ENCODE measurements around the gene SULF2.

The SULF2 gene

DNA sequence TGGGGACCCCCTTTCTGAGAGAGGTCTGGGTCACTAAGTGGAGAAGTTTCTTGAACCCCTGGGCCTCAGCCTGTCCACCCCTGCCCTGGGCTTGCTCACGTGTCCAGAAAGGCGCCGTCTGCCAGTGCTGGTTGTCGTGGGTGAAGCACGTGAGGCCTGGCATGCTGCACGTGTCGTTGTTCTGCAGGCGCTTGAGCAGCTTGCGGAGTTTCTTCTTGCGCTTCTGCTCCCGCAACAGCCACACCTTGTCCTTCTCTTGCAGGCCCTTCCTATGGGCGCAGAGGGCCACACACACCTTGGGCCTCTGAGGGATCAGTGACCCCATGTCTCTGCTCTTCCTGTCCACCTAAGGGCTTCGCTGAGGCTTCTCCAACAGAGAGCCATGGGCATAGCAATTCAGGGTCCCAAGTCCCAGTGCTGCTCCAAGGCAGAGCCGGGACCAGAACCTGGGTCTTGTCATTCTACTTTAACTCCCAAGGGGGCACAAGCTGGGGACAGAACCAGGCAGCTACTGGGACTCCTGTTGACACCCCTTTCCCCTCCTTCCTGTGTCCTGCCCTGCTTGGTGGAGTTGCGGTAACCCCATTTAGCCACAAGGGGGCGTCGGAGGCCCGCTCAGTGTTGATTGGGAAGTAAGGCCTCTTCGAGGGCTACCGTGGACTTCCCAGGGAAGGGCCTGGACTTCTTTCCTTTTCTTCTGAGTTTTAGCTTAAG, 121.8 kb downstream of the SULF2 start:
- TF ChIP-seq, protein P1, sequence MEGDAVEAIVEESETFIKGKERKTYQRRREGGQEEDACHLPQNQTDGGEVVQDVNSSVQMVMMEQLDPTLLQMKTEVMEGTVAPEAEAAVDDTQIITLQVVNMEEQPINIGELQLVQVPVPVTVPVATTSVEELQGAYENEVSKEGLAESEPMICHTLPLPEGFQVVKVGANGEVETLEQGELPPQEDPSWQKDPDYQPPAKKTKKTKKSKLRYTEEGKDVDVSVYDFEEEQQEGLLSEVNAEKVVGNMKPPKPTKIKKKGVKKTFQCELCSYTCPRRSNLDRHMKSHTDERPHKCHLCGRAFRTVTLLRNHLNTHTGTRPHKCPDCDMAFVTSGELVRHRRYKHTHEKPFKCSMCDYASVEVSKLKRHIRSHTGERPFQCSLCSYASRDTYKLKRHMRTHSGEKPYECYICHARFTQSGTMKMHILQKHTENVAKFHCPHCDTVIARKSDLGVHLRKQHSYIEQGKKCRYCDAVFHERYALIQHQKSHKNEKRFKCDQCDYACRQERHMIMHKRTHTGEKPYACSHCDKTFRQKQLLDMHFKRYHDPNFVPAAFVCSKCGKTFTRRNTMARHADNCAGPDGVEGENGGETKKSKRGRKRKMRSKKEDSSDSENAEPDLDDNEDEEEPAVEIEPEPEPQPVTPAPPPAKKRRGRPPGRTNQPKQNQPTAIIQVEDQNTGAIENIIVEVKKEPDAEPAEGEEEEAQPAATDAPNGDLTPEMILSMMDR (conservative IDR thresholded peaks at IDR 0.05; ENCODE audit: low read depth, low read length): peak; percentile 97
- H3K4me3 ChIP-seq (ENCODE audit: low read depth, low read length): no peak overlapping the region
- DNase-seq (ENCODE audit: low read depth): peak; percentile 83

DNA sequence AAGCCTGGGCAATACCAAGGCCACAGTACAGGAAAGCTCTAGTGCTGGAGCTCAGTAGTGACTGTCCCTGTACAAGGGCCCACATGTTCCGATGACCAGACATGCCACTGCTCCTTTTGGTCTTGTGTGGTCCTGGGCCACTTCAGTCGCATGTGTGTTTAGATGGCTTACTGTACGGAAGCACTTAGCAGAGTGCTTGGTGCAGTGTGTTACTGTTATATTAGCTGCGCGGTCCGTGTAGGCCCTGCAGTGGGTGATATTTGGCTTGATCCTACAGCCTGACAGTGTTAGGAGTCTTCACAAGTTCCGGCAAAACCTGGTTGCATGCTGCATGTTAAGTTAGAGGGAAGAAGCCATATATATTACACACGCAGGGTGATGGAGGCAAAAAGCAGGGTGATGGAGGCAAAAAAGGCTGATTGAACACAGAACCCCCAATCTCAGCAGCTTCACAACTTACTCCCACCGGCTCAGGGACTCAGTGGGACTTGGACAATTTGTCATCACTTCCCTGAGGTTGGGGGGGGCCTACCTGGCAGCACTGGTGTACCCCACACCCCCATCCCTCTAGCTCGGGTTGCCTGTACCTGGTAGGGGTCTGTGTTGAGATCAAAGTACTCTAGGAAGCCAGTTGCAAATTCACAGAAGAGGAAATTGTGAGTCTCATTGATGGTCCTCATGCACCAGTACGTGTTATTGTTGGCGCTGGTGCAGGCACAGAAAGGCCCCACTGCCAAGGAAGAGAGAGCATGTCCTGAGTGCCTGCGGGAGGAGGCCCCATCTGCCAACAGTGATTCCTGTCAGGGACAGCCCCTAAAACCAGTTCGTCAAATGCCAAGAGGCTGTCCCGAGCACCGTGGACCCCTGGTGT, 122.6 kb downstream of the SULF2 start:
- TF ChIP-seq, protein P1 (conservative IDR thresholded peaks at IDR 0.05; ENCODE audit: low read depth, low read length): no peak
- H3K4me3 ChIP-seq (ENCODE audit: low read depth, low read length): no peak overlapping the region
- DNase-seq (ENCODE audit: low read depth): no peak

DNA sequence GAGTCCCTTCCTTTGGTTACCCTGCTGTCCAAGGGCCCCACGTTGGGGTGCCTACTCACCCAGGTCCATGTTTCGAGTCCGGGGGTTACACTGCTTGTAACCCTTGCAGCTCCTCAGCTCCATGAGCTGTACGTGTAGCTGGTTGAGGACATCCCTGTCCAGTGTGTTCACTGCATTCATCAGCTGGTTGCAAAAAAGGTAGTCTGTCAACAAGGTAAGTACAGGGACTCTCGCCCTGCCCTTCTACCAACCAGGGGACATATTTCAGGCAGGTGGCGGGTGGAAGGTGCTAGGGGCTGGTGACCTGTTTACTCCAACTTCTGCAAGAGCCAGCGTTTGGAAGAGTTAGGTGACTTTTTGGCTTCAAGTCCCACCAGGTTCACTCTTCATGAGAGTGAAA, 123.6 kb downstream of the SULF2 start:
- DNase-seq (ENCODE audit: low read depth): no peak
- H3K4me3 ChIP-seq (ENCODE audit: low read depth, low read length): no peak overlapping the region
- TF ChIP-seq, protein P1 (conservative IDR thresholded peaks at IDR 0.05; ENCODE audit: low read depth, low read length): no peak

DNA sequence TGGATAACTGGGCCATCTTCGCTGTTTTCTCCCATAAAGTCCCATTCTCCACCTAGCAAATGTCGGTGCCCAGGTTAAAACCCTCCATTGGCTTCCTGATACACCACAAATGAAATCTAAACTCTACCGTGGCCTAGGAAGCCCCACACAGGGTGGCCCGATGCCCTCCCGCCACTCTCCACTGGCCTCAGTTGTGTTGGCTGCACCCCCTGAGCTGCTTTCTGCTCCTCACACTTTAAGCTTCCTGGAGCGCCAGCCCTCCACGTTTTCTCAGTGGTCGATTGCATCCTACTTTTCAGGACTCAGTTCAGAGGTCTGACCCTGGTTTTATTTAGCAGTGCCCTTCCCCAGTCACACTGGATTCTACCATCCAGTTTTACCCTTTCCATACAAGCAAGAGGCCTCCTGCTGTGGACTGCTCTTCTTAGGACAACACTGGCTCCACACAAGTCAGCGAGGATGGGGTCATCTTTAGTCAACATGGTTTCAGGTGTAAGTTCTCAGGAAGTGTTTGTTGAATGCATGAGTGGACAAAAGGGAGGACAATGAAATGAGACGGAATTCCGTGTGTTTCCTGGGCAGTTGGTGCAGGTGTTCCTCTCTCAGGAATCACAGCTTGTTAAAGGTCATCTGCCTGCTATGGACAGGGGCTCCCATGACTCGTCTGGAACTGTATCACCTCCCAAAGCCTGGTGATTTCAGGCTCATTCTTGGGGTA, 124.1 kb downstream of the SULF2 start:
- TF ChIP-seq, protein P1 (conservative IDR thresholded peaks at IDR 0.05; ENCODE audit: low read depth, low read length): no peak
- no peak for DNase-seq (ENCODE audit: low read depth)
- no peak overlapping the region for H3K4me3 ChIP-seq (ENCODE audit: low read depth, low read length)

DNA sequence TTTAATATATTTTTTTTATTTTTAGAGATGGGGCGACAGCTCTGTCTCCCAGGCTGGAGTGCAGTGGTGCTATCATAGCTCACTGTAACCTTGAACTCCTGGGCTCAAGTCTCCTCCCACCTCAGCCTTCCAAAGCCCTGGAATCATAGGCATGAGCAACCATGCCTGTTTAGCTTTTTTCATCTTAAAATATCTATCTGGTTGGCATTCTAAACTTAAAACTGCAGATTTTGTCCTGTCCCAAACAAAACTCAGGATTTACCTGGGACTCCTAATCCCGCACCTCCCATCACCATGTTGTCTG, 124.7 kb downstream of the SULF2 start:
- DNase-seq (ENCODE audit: low read depth): no peak
- H3K4me3 ChIP-seq (ENCODE audit: low read depth, low read length): no peak overlapping the region
- TF ChIP-seq, protein P1 (conservative IDR thresholded peaks at IDR 0.05; ENCODE audit: low read depth, low read length): no peak

DNA sequence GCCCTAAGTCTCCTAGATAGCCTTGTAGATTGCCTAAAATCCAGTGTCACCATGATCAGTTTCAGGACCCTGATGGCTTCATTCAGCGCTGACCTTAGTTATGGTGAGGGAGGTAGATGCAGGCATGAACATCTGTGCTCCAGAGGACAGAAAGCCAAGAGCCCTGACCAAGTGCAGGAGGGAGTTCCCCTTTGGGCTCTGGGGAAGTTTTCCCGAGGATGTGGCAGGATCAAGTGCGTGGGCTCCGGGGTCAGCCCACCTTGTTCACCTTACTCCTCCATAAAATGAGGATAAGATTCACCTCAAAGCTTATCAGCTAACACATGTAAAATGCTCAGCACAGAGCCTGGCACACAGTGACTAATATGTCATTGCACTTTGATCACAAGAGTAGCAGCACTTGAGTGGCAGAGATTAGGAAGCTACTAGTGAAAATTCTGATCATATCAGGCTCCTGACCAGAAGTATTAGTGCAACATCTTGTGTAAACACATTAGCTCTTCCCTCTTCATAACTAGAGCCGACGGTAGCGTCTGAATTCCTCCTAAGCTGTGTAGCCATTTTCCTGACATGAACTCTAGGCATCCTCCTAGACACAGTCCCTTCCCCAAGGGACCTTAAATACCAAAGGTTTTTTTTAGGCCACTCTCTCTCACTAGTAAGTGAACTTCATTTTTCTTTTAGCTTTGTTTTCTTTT, 125.2 kb downstream of the SULF2 start:
- TF ChIP-seq, protein P1 (conservative IDR thresholded peaks at IDR 0.05; ENCODE audit: low read depth, low read length): no peak
- DNase-seq (ENCODE audit: low read depth): peak; percentile 24
- H3K4me3 ChIP-seq (ENCODE audit: low read depth, low read length): no peak overlapping the region
